ENCODE data around the gene MEF2A.

- TF ChIP-seq TAF1 (IDR thresholded peaks at IDR 0.05; ENCODE audit: borderline replicate concordance, insufficient read depth, low read length) (no peak), SIN3A (IDR thresholded peaks at IDR 0.05; ENCODE audit: borderline replicate concordance, insufficient read depth, low read length) (no peak)
Measured at GRCh38 chr15:99703603-99704443, 138.0 kb downstream of the MEF2A start.
